CD4-positive, alpha-beta T cell treated with Interleukin-6 at 100 ng/mL for 8 hours (primary cell): ENCODE results near the gene TSPAN19.
"Not testable (repeated sequence)": the region's sequence is repeated elsewhere in the genome, so short reads cannot be mapped to it uniquely, and the experiment has no call there.

Experiments
- DNase-seq: peaks from one replicate; pipeline ENCODE4 v3.0.0-alpha.2; 2020; ENCODE audit warnings: mixed read lengths, low spot score

Gene TSPAN19

GRCh38 chr12:85036234-85036707, at the start of gene TSPAN19, which contains the start of gene LRRIQ1:
Gene TSPAN19, minus strand, starts transcription at chr12:85036277. Its CDS starts 6,331 bp downstream, at chr12:85029946.
Gene LRRIQ1, plus strand, starts transcription at chr12:85036351. Its CDS starts 1,826 bp downstream, at chr12:85038177.
- no peak for DNase-seq

- DNase-seq, result no peak
Measured at GRCh38 chr12:85085066-85085465, 49.0 kb upstream of the TSPAN19 start.

DNA sequence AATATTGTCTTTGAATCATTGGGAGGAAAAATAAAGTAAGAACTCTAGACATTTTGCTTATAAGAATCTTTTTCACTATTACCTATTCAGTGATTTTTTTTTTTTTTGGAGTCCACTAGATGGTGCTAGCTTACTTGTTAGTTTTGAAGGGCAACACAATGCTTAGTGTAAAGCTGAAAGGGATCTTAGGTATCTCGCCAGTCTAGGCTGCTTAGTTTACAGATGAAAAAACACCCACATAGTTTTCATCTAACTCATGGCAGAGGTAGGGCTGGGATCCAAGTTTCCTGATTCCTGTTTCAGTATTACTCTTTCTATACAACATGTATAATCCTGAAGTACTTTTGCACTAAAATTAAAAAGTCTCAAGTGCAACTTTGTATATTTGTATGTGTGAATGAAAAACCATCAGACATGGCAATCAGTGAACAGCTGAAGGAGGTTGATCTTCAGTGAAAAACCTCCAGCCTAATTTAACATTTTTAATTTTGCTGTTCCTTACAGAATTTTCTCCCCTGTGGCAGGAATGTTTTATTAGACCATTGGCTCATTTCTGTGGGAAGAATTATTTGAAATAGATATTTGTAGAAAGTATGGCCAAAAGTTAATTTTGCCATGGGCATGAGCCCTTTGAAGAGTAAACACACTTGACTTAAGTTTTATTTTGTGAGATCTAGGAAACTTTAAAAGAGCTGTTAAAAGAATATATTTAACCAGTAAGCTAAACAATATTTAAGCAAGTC, 40.8 kb upstream of the TSPAN19 start:
- no peak for DNase-seq

- no peak for DNase-seq
Measured at GRCh38 chr12:85072826-85073225, 36.7 kb upstream of the TSPAN19 start.

DNA sequence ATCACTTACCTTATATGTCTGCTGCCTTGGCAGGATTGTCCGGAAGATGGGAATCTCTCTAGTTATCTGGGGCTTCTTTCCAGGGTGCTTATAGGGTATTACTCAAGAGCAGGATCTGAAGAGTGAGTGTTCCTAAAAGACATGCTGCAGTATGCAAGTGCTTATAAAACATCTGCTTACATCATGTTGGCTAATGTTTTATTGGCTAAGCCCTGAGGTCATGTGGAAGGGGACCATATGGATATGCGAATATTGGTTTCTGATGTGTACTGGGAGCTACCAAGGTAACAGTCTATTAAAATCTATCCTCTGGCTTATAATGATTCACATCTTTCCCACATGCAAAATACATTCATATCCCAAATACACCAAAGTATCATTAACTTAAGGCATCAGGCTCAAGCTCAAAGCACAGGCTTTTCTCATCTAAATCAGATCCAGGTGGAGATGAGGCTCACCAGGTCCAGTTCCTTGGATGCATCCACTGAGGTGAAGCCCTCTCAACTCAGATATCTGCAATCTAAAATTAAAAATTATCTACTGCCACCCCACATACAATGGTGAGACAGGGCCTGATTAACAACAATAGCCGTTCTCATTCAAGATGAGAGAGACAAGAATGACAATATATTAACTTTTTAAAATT, 29.9 kb upstream of the TSPAN19 start:
- DNase-seq, result no peak

DNA sequence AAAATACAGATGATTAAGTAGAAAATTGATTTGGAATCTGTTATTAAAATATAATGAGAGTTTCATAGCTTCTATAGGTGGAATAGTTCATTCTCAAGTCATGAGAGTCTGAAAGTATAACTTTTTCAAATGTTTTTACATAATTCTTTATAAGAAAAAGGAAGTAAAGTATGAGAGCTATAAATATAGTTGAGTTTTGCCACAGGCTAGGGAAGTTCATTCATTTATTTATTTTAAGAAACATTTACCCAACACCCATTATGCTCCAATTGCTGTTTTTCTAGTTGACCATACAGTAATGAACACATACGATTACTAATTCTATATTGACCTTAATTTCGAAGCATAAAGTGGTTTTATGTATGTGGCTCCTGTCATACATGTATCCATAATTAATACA, 24.8 kb upstream of the TSPAN19 start:
- DNase-seq, result no peak

- no peak for DNase-seq
Measured at GRCh38 chr12:85059594-85059993, 23.5 kb upstream of the TSPAN19 start.

- DNase-seq, result no peak
Measured at GRCh38 chr12:85058339-85058738, 22.3 kb upstream of the TSPAN19 start.

GRCh38 chr12:85057370-85057963, 21.4 kb upstream of the TSPAN19 start:
- DNase-seq, result no peak

DNA sequence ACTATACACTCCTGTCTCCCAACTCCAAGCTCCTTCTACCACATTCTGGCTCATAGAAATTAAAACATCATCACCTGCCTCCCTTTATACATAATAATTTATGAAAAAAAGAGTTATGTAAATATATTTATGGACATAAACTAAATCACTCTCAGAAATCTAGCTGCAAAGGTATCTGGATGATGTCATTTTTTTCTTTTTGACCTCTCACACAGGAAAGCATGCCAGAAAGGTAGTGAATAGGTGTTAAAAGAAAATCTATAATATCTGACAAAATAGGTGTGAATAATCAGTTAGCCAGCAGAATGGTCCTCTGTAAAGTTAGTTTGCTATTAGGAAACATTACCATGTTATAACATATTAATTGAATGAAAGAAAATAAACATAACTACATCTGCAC, 7.8 kb upstream of the TSPAN19 start:
- no peak for DNase-seq

- DNase-seq, result no peak
Measured at GRCh38 chr12:85041395-85041794, 5.3 kb upstream of the TSPAN19 start.

- DNase-seq, result no peak
Measured at GRCh38 chr12:85036733-85037132, 656 bp upstream of the TSPAN19 start.

GRCh38 chr12:85029456-85029855, 6.6 kb downstream of the TSPAN19 start:
- no peak for DNase-seq

DNA sequence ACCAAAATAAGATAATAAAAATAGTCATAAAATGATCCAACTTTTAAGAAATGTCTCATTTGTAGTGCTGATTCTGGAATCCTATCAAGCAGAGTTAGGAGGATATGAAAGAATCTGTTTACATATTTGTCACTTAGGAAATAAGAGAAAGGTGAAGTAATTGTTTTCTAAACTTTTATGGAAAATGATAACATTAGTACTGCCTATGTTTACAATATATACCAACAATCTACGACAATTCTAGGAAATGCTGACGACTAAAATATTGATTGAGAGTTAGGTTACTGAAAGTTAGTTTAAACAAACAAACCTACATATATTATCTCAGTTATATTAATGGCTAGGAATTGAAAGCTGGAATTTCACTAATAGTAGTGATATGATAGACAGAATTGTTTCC, 18.0 kb downstream of the TSPAN19 start:
- no peak for DNase-seq

DNA sequence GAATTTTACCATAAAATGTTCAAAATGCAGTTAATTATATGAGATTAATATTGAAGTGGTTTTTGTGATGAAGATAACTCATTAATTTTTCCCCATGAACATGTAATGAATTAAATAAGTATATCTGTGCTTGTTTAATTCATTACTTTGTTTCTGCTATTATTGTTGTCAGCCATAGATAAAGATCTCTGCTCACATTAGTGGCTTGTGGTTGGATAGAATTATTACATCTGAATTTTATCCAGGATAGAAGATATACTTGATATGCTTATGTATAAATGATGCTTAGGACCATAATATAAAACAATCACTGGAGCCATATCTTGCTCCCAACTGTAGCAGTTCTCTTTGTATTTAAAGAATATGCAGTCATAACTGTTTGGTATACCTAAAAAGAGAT, 18.5 kb downstream of the TSPAN19 start:
- no peak for DNase-seq

DNA sequence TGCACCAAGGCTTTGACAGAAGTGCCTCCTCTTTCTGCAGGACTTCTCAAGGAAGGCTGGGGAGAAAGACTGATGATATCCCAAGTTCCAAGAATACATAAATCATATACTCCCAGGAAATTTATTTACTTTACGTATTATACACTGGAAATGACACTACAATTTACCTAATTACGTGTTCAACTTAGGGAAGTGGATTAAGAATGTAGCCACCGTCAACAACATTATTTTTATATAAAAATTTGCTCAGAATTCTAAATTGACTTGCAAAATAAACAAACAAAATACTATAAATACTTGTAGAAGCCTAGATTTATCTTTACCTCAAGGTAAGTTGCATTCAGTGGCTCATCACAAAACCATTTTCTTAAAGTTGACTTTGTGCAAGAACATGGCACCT, 18.9 kb downstream of the TSPAN19 start:
- DNase-seq, result no peak

- DNase-seq, result no peak
Measured at GRCh38 chr12:85016413-85016812, 19.7 kb downstream of the TSPAN19 start.

- no peak for DNase-seq
Measured at GRCh38 chr12:85007836-85008235, 28.2 kb downstream of the TSPAN19 start.

GRCh38 chr12:85006206-85006605, 29.9 kb downstream of the TSPAN19 start:
- no peak for DNase-seq

DNA sequence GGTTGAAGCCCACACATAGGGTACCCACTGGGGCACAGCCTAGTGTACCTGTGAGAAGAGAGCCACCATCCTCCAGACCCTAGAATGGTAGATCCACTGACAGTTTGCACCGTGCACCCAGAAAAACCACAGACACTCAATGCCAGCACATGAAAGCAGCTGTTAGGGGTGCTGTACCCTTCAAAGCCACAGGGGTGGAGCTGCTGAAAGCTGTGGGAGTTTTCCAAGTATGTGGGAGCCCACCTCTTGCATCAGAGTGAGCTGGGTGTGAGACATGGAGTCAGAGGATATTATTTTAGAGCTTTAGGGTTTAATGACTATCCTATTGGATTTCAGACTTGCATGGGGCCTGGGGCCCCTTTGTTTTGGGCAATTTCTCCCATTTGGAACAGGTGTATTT, 30.5 kb downstream of the TSPAN19 start:
- DNase-seq, result no peak

- not testable (repeated sequence) for DNase-seq
Measured at GRCh38 chr12:85005047-85005446, 31.0 kb downstream of the TSPAN19 start.

DNA sequence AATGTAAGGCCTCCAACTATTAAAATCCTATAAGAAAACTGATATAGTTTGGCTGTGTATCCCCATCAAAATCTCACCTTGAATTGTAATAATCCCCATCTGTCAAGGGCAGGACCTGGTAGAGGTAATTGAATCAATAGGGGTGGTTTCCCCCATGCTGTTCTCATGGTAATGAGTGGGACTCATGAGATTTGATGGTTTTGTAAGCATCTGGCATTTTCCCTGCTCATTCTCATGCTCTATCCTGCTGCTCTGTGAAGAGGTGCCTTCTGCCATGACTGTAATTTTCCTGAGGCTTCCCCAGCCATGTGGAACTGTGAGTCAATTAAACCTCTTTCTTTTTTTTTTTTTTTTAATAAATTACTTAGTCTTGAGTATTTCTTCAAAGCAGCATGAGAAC, 31.9 kb downstream of the TSPAN19 start:
- no peak for DNase-seq

GRCh38 chr12:85002778-85003296, 33.2 kb downstream of the TSPAN19 start:
- no peak for DNase-seq
